IMR-90 (cell line): ENCODE measurements around the gene PPP1R37. TPM values are rescaled to one million over a fixed set of nuclear protein-coding genes. Genes with fewer than 3 reads are reported as not detected.

Source experiments
- ATAC-seq: fragments of 200-7000 bp; cut with Tn5 transposase; 2 replicates; pipeline ENCODE4 v1.9.1; 2020; ENCODE audit warnings: low read depth, mild to moderate bottlenecking, moderate library complexity
- BruUV-seq: library from RNA; stranded (reverse); fragments of 400-500 nt; replicated peaks from 2 replicates; lab custom pipeline; 2021; lab: Mats Ljungman, UMichigan
- CTCF ChIA-PET: fragments of 300-600 bp; formaldehyde crosslinking; extraction: SDS; loops from one replicate; lab custom pipeline; 2021; ENCODE audit warnings: antibody characterized with exemption; lab: Yijun Ruan, JAX
- POLR2A ChIA-PET: fragments of 300-600 bp; sonication (Branson Sonifier 250); formaldehyde crosslinking; loops from one replicate; lab custom pipeline; 2022; ENCODE audit warnings: antibody characterized with exemption; ENCODE audit not compliant: unreplicated experiment; lab: Charles Lee
- DNase-seq: peaks from one replicate; pipeline ENCODE4 v3.0.0; 2013
- H2AFZ ChIP-seq: replicated peaks from 2 replicates; pipeline ENCODE3; 2013; ENCODE audit warnings: low read length, mild to moderate bottlenecking; ENCODE audit not compliant: poor library complexity
- H2AK5ac ChIP-seq: 2 replicates; pipeline ENCODE4 v1.6.1; 2013; ENCODE audit warnings: low read depth, low read length, inconsistent platforms
- H2AK9ac ChIP-seq: replicated peaks from 2 replicates; pipeline ENCODE3; 2013; ENCODE audit warnings: mild to moderate bottlenecking, low read depth, low read length, moderate library complexity; ENCODE audit not compliant: poor library complexity
- H2BK120ac ChIP-seq: 2 replicates; pipeline ENCODE4 v1.6.1; 2013; ENCODE audit warnings: low read depth, low read length, inconsistent platforms
- H2BK15ac ChIP-seq: 3 replicates; pipeline ENCODE4 v1.6.1; 2013; ENCODE audit warnings: low read depth, low read length, inconsistent platforms
- H2BK20ac ChIP-seq: 2 replicates; pipeline ENCODE4 v1.6.1; 2013; ENCODE audit warnings: low read depth, mild to moderate bottlenecking, inconsistent platforms, low read length, moderate library complexity
- H2BK5ac ChIP-seq: 2 replicates; pipeline ENCODE4 v1.6.1; 2013; ENCODE audit warnings: mild to moderate bottlenecking, low read depth, low read length, inconsistent platforms; ENCODE audit not compliant: poor library complexity, severe bottlenecking
- H3K14ac ChIP-seq: replicated peaks from 2 replicates; pipeline ENCODE4 v1.6.1; 2013; ENCODE audit warnings: low read depth, low read length, inconsistent platforms
- H3K18ac ChIP-seq: 2 replicates; pipeline ENCODE4 v1.6.1; 2013; ENCODE audit warnings: low read depth, low read length, control low read depth
- H3K23ac ChIP-seq: 2 replicates; pipeline ENCODE4 v1.6.1; 2013; ENCODE audit warnings: low read depth, low read length, inconsistent platforms
- H3K27ac ChIP-seq: 2 replicates; pipeline ENCODE4 v1.5.1; 2013; ENCODE audit warnings: mild to moderate bottlenecking, control low read depth, low read length; ENCODE audit not compliant: insufficient read depth
- H3K27me3 ChIP-seq: 2 replicates; pipeline ENCODE4 v1.6.1; 2013; ENCODE audit warnings: low read length; ENCODE audit not compliant: control insufficient read depth, insufficient read depth
- H3K36me3 ChIP-seq: 2 replicates; pipeline ENCODE4 v1.6.1; 2013; ENCODE audit warnings: low read length, mixed read lengths; ENCODE audit not compliant: control insufficient read depth, insufficient read depth
- H3K4ac ChIP-seq: 2 replicates; pipeline ENCODE4 v1.6.1; 2013; ENCODE audit warnings: low read depth, low read length, inconsistent platforms
- H3K4me1 ChIP-seq: 2 replicates; pipeline ENCODE4 v1.6.1; 2013; ENCODE audit warnings: low read length, mixed read lengths; ENCODE audit not compliant: control insufficient read depth, insufficient read depth
- H3K4me2 ChIP-seq: 2 replicates; pipeline ENCODE4 v1.6.1; 2013; ENCODE audit warnings: low read depth, mild to moderate bottlenecking, control low read depth, low read length, moderate library complexity
- H3K4me3 ChIP-seq: 2 replicates; pipeline ENCODE4 v1.5.1; 2013; ENCODE audit warnings: low read depth, mild to moderate bottlenecking, control low read depth, low read length, moderate library complexity; ENCODE audit not compliant: insufficient read depth
- H3K56ac ChIP-seq: 2 replicates; pipeline ENCODE4 v1.6.1; 2013; ENCODE audit warnings: low read length, inconsistent platforms; ENCODE audit not compliant: insufficient read depth; ENCODE audit errors: extremely low read depth
- H3K79me1 ChIP-seq, 2 experiments: 2 replicates each; pipeline ENCODE4 v1.6.1; 2013; ENCODE audit warnings: low read length in 2 of 2, inconsistent platforms in 1 of 2, low read depth in 1 of 2
- H3K9ac ChIP-seq: 2 replicates; pipeline ENCODE4 v1.6.1; 2013; ENCODE audit warnings: low read depth, low read length, control low read depth
- H3K9me1 ChIP-seq: 2 replicates; pipeline ENCODE4 v1.6.1; 2013; ENCODE audit warnings: low read length, inconsistent platforms; ENCODE audit not compliant: insufficient read depth
- H3K9me3 ChIP-seq: 2 replicates; pipeline ENCODE4 v1.6.1; 2013; ENCODE audit warnings: low read length; ENCODE audit not compliant: control insufficient read depth, insufficient read depth
- H4K20me1 ChIP-seq: 2 replicates; pipeline ENCODE4 v1.6.1; 2013; ENCODE audit warnings: low read length, inconsistent platforms; ENCODE audit not compliant: insufficient read depth
- H4K5ac ChIP-seq: 2 replicates; pipeline ENCODE4 v1.6.1; 2013; ENCODE audit warnings: mild to moderate bottlenecking, low read depth, low read length, control low read depth
- H4K8ac ChIP-seq, 2 experiments: 2 replicates each; pipeline ENCODE4 v1.6.1; 2013; ENCODE audit warnings: low read depth in 2 of 2, low read length in 2 of 2, control low read depth in 1 of 2, inconsistent platforms in 1 of 2
- H4K91ac ChIP-seq: 2 replicates; pipeline ENCODE4 v1.6.1; 2013; ENCODE audit warnings: low read depth, low read length, inconsistent platforms; ENCODE audit not compliant: insufficient read depth
- CEBPB ChIP-seq: IDR thresholded peaks from 2 replicates; pipeline ENCODE4 v1.6.1; 2012; ENCODE audit warnings: low read depth, low read length, improper control_type of control experiment
- ELK1 ChIP-seq: fragments of 150-350 bp; IDR thresholded peaks from 2 replicates; pipeline ENCODE4 v1.6.1; 2016; ENCODE audit warnings: low read depth, mild to moderate bottlenecking, low read length, moderate library complexity, borderline replicate concordance
- FOS ChIP-seq: fragments of 150-350 bp; IDR thresholded peaks from 2 replicates; pipeline ENCODE4 v1.6.1; 2016; ENCODE audit warnings: low read depth, low read length
- MAFK ChIP-seq: IDR thresholded peaks from 2 replicates; pipeline ENCODE4 v1.6.1; 2012; ENCODE audit warnings: low read depth, low read length, improper control_type of control experiment
- MXI1 ChIP-seq: IDR thresholded peaks from 2 replicates; pipeline ENCODE4 v1.6.1; 2012; ENCODE audit warnings: low read depth, mild to moderate bottlenecking, low read length, moderate library complexity, borderline replicate concordance
- NFE2L2 ChIP-seq: fragments of 150-350 bp; IDR thresholded peaks from 2 replicates; pipeline ENCODE4 v1.6.1; 2016; ENCODE audit warnings: low read depth, mild to moderate bottlenecking, low read length
- POLR2A ChIP-seq: IDR thresholded peaks from 2 replicates; pipeline ENCODE4 v1.6.1; 2012; ENCODE audit warnings: mild to moderate bottlenecking, low read depth, low read length
- RCOR1 ChIP-seq: IDR thresholded peaks from 2 replicates; pipeline ENCODE4 v1.6.1; 2012; ENCODE audit warnings: mild to moderate bottlenecking, low read length, improper control_type of control experiment; ENCODE audit not compliant: insufficient replicate concordance
- RFX5 ChIP-seq: IDR thresholded peaks from 2 replicates; pipeline ENCODE4 v1.8.0; 2012; ENCODE audit warnings: low read depth, mild to moderate bottlenecking, low read length, moderate library complexity
- SMC3 ChIP-seq: fragments of 150-350 bp; IDR thresholded peaks from 2 replicates; pipeline ENCODE4 v1.6.1; 2016; ENCODE audit warnings: low read depth, mild to moderate bottlenecking, antibody characterized with exemption, low read length, moderate library complexity
- USF2 ChIP-seq: fragments of 150-350 bp; IDR thresholded peaks from 2 replicates; pipeline ENCODE4 v1.6.1; 2017; ENCODE audit warnings: mild to moderate bottlenecking, antibody characterized with exemption, low read length, low read depth
- WGBS, 2 experiments: methylation state at CpG; one replicate each; pipeline versions ENCODE4 v1.1.5 to v1.1.7; 2013; ENCODE audit warnings: missing lambda C conversion rate in 2 of 2; ENCODE audit not compliant: insufficient read length in 1 of 2; ENCODE audit errors: extremely low coverage in 2 of 2; 5-methylcytosine and 5-hydroxymethylcytosine counted together
- dilution Hi-C: fragments of 300-500 bp; cut with HindIII; formaldehyde crosslinking; loops from one replicate; pipeline ENCODE4 v1.14.3; 2018; ENCODE audit warnings: low sequenced_read_pairs; ENCODE audit not compliant: unreplicated experiment
- in situ Hi-C: fragments of 300-500 bp; cut with MboI; formaldehyde crosslinking; loops from 3 replicates; pipeline ENCODE4 v1.14.3; 2019; ENCODE audit warnings: low sequenced_read_pairs, inconsistent platforms, mixed read lengths
- intact Hi-C: fragments of 100-400 bp; cut with micrococcal nuclease; formaldehyde crosslinking; loops from 2 replicates; pipeline ENCODE4 v1.10.0; 2022
- polyA plus RNA-seq, 3 experiments: library from polyadenylated mRNA; depleted of rRNA; stranded (reverse); fragments of >200 nt; gene quantifications; 2 replicates each; pipeline ENCODE4 v1.2.3, GENCODE V29; 2012; ENCODE audit warnings: low replicate concordance in 1 of 3
- total RNA-seq: library from RNA; depleted of rRNA; stranded (reverse); fragments of >200 nt; gene quantifications from 2 replicates; pipeline ENCODE4 v1.2.3, GENCODE V29; 2012
- TF ChIP-seq, protein P1 (sequence below): conservative IDR thresholded peaks from 2 replicates; pipeline ENCODE4 v1.5.1; 2012; ENCODE audit warnings: mild to moderate bottlenecking, low read depth, low read length, improper control_type of control experiment

The PPP1R37 gene
- total and polyA plus RNA-seq, 2 of the 4 experiments (the other 2 are of a cell fraction) = 13.1 to 18.5 TPM

DNA sequence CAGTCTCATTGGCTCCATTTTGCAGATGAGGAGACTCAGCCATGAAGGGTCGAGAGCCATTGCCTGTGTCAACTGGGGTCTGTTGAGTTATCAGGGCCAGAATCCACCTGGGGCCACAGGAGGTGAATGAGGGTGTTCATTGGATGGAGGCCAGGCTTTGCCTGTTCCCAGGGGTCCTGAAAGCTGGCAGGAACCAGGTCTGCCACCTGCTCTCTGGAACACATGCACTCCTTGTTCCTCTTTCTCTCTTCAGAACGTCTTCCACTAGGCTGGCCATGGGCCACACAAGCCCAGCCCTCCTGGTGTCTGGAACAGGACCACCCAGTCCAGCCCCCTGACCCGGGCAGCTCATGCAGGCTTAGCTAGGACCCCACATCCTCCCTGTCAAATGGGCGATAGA lies 21.1 kb downstream of the PPP1R37 start:
- Histone ChIP-seq H2AK5ac (no peak overlapping the region), H2AFZ (no peak overlapping the region), H4K5ac (no peak overlapping the region), H3K27me3 (no peaks in the 10 kb centered on the region), H2BK15ac (no peak overlapping the region), H3K27ac (no peak overlapping the region), H3K9me1 (peaks cover 39% of the 10 kb centered on the region), H4K91ac (no peak overlapping the region), H3K4me3 (no peak overlapping the region), H4K8ac (no peak overlapping the region), H3K36me3 (peaks cover 6% of the 10 kb centered on the region), H3K4me2 (no peak overlapping the region), H2AK9ac (no peak overlapping the region), H2BK20ac (no peak overlapping the region), H3K9ac (no peak overlapping the region), H2BK120ac (no peak overlapping the region), H3K56ac (no peak overlapping the region), H4K20me1 (peaks cover 92% of the 10 kb centered on the region), H3K79me1 (peaks cover 45 to 96% of the 10 kb centered on the region in 2 experiments), H3K9me3 (no peaks in the 10 kb centered on the region), H3K14ac (no peak overlapping the region), H3K23ac (no peak overlapping the region), H3K4me1 (peaks cover 5% of the 10 kb centered on the region; the same call in 1 of the 2 replicates), H3K18ac (no peak overlapping the region), H3K4ac (no peak overlapping the region), H2BK5ac (no peak overlapping the region)
- dilution Hi-C loops (no loop called here), in situ Hi-C loops (no loop called here), intact Hi-C loops (no loop called here)
- POLR2A ChIA-PET = no interaction called here
- no CpG with 5 or more reads among the region's 4 CpGs for WGBS, 2 experiments
- TF ChIP-seq RCOR1 (no peak), RFX5 (no peak), ELK1 (no peak), MAFK (no peak), FOS (no peak), MXI1 (no peak), USF2 (no peak), NFE2L2 (no peak), CEBPB (no peak), SMC3 (no peak), POLR2A (no peak)
- TF ChIP-seq, protein P1, sequence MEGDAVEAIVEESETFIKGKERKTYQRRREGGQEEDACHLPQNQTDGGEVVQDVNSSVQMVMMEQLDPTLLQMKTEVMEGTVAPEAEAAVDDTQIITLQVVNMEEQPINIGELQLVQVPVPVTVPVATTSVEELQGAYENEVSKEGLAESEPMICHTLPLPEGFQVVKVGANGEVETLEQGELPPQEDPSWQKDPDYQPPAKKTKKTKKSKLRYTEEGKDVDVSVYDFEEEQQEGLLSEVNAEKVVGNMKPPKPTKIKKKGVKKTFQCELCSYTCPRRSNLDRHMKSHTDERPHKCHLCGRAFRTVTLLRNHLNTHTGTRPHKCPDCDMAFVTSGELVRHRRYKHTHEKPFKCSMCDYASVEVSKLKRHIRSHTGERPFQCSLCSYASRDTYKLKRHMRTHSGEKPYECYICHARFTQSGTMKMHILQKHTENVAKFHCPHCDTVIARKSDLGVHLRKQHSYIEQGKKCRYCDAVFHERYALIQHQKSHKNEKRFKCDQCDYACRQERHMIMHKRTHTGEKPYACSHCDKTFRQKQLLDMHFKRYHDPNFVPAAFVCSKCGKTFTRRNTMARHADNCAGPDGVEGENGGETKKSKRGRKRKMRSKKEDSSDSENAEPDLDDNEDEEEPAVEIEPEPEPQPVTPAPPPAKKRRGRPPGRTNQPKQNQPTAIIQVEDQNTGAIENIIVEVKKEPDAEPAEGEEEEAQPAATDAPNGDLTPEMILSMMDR = no peak
- BruUV-seq = no TSS peak
- no peak for DNase-seq
- ATAC-seq = no peak
- CTCF ChIA-PET = interaction anchor here (0.5 kb wide), 1 partner anchor 373 kb away, joined by 6 read pairs; no protein-coding TSS in a partner anchor
